Measurements from ENCODE around the gene PYGM.

DNA sequence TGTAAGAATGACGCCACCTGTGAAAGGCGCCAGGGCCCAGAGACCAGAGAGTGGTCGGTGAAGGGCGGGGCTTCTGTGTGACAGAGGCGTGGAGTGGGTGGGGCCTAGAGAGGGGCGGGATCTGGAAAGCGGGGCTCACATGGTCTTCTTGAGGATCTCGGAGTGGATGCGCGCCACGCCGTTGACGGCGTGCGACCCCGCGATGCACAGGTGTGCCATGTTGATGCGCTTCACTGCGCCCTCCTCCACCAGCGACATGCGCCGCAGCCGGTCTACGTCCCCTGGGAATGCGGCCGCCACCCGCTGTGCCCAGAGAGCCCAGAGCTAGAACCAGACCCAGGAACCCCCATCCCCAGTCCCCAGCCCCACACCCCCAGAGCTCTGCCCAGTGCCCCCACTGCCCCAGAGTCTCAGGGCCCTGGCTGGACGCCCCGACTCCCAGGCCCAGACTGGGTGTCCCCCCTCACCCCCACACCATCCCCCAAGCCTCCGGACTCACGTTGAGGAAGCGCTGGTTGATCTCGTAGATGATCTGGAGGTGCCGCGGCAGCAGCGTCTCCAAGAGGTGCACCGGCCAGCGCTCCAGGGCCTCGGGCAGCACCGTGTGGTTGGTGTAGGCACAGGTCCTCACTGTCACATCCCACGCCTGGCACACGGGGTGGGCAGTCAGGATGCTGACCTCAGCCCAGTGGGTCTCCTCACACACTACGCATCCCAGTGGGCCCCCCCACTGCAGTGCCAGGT lies 6.2 kb downstream of the PYGM start:
- TF ChIP-seq SPI1 (IDR thresholded peaks at IDR 0.05; ENCODE audit: borderline replicate concordance, low read depth) = no peak
- TF ChIP-seq, protein P1, sequence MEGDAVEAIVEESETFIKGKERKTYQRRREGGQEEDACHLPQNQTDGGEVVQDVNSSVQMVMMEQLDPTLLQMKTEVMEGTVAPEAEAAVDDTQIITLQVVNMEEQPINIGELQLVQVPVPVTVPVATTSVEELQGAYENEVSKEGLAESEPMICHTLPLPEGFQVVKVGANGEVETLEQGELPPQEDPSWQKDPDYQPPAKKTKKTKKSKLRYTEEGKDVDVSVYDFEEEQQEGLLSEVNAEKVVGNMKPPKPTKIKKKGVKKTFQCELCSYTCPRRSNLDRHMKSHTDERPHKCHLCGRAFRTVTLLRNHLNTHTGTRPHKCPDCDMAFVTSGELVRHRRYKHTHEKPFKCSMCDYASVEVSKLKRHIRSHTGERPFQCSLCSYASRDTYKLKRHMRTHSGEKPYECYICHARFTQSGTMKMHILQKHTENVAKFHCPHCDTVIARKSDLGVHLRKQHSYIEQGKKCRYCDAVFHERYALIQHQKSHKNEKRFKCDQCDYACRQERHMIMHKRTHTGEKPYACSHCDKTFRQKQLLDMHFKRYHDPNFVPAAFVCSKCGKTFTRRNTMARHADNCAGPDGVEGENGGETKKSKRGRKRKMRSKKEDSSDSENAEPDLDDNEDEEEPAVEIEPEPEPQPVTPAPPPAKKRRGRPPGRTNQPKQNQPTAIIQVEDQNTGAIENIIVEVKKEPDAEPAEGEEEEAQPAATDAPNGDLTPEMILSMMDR (IDR thresholded peaks at IDR 0.05; ENCODE audit: insufficient read depth, low read length) = no peak
- TF ChIP-seq GABPA (IDR thresholded peaks at IDR 0.05; ENCODE audit: low read depth) = no peak
- TF ChIP-seq POLR2AphosphoS5 (IDR thresholded peaks at IDR 0.05; ENCODE audit: low read depth) = no peak
- TF ChIP-seq, protein P2, sequence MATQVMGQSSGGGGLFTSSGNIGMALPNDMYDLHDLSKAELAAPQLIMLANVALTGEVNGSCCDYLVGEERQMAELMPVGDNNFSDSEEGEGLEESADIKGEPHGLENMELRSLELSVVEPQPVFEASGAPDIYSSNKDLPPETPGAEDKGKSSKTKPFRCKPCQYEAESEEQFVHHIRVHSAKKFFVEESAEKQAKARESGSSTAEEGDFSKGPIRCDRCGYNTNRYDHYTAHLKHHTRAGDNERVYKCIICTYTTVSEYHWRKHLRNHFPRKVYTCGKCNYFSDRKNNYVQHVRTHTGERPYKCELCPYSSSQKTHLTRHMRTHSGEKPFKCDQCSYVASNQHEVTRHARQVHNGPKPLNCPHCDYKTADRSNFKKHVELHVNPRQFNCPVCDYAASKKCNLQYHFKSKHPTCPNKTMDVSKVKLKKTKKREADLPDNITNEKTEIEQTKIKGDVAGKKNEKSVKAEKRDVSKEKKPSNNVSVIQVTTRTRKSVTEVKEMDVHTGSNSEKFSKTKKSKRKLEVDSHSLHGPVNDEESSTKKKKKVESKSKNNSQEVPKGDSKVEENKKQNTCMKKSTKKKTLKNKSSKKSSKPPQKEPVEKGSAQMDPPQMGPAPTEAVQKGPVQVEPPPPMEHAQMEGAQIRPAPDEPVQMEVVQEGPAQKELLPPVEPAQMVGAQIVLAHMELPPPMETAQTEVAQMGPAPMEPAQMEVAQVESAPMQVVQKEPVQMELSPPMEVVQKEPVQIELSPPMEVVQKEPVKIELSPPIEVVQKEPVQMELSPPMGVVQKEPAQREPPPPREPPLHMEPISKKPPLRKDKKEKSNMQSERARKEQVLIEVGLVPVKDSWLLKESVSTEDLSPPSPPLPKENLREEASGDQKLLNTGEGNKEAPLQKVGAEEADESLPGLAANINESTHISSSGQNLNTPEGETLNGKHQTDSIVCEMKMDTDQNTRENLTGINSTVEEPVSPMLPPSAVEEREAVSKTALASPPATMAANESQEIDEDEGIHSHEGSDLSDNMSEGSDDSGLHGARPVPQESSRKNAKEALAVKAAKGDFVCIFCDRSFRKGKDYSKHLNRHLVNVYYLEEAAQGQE (IDR thresholded peaks at IDR 0.05; ENCODE audit: insufficient replicate concordance, low read depth) = no peak

Measured in HL-60 (cell line).